T follicular helper cell (primary cell): ENCODE results near the gene GLYAT.
"Not testable (repeated sequence)": the region's sequence is repeated elsewhere in the genome, so short reads cannot be mapped to it uniquely, and the experiment has no call there.

Source experiments
- DNase-seq: peaks from one replicate; pipeline ENCODE4 v3.0.0-alpha.2; 2020; ENCODE audit warnings: low read depth

Gene GLYAT

DNA sequence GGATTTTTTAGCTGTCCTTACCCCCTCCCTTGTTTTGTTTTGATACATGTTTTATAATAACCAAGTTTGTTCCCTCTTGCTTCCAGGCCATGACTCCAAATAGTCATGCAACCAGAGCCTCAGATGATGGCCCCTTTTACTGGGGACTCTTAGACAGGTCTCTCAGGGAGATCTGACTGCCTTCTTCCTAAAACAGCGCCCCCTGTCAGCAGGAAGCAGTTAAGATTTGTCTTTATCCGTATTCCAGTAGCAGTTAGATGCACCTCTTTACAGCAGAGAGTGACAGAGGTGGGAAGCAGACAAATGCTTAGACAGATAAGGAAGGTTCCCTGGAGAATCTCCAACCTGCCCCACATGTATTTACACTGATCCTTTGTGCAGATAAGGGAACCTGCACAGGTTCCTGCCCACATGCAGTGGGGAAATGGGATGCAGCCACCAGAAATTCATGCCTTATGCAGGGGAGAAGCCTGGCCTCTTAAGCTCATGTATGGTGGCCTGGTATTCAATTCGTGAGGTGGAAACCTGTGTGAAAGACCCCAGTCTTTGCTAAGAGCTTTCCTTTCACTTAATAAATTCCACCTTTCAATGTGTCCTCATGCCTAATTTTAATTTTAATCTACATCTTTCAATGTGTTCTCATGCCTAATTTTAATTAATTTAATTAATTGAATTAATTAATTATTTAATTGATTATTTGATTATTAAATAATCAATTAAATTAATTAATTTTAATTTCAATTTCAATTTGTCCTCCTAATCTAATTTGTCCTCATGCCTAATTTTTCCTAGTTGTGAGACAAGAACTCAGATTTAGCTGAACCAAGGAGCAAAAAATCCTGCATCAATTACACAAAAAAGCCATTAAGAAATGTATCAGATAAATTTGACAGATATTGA, 11.5 kb upstream of the GLYAT start:
- no peak for DNase-seq

- no peak for DNase-seq
Observed at GRCh38 chr11:58742140-58742539, 10.4 kb upstream of the GLYAT start.

DNA sequence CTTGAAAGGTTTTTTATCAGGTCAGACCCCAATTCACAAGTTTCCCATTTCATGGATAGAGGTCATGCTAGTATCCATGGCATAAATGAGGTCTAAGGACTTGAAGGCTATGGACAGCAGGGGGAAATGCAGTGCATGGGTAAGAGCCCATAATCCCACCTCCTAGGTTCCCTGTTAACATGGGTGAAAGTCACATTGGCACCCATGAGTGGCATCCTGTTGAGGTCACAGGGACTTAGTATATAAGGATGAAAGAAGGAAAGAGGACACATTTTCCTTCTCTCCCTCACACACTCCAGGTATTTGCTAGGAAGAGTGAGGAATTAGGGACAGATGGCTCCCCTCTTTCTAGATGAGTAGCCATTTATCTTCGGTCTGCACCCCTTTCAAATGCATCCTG, 9.4 kb upstream of the GLYAT start:
- no peak for DNase-seq

- DNase-seq = no peak
Observed at GRCh38 chr11:58740447-58740846, 8.7 kb upstream of the GLYAT start.

DNA sequence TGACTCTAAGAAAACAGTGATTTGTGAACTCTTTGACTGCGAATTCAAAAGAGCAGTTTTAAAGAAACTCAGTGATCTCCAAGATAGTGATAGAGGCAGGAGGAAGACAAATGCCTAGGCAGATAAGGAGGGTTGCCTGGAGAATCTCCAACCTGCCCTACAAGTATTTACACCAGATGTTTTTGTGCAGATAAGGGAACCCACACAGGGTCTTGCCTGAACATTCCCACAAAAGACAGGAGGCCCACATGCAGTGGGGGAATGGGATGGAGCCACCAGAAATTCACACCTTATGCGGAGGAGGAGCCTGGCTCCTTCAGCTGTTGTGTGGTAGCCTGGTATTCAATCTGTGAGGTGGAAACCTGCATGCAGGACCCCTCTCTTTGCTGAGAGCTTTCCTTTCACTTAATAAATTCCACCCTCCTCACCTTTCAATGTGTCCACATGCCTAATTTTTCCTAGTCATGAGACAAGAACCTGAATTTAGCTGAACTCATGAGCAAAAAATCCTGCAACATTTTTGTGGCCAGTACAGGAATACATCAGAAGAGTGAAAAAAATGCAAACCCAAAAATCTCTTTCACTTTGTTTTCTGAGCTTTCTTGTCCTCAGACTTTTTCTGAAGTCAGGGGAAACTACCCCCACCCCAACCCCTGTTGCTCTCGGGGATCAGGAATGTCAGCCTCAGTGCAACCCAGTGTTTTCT, 8.1 kb upstream of the GLYAT start:
- DNase-seq = no peak

DNA sequence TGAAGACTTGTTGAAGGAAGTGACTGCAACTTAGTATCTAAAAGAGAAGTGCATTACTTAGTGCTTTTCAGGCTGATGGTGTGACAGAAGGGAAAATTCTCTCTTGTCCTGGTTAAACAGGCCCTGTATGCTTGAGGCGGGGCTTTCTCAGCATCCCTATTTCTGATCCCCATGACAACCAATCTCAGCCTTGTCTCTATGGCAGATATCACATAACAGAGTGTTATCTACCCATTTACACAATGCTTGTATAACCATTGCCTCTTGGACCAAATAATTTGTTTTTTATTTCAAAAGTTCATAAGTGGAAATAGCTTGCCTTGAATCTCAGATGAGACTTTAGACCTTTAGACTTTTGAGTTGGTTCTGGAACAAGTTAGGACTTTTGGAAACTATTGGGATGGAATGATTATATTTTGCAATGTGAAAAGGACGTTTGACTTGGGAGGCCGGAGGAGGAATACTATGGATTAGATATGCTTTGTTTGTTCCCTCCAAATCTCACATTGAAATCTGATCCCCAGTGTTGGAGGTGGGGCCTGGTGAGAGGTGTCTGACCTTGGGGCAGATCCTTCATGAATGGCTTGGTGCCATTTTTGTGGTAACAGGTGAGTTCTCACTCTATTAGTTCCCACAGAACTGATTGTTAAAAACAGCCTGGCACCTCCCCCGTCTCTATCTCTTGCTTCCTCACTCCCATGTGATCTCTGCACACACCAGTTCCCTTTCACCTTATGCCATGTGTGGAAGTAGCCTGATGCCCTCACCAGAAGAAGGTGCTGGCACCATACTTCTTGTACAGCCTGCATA, 3.1 kb upstream of the GLYAT start:
- no peak for DNase-seq

- no peak for DNase-seq
Observed at GRCh38 chr11:58730507-58731089, 1.1 kb downstream of the GLYAT start.

DNA sequence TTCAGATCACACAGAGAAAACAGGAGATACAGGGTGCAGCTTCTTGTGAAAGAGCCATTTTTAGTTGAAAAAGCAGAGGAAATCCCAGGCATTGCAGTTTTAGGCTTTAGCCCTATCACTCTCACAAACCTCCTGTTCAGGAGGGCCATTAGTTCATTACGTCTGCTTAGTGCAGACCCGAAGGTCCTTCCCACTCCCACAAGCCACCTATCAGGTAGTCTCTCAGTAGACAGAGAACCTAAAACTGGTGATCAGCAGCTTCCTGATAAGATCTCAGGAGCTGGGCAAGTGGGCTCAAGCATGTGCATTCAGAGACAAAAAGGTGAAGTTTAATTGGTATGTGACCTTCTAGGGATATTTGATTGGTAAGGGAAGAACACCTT, 4.3 kb downstream of the GLYAT start:
- DNase-seq = no peak

DNA sequence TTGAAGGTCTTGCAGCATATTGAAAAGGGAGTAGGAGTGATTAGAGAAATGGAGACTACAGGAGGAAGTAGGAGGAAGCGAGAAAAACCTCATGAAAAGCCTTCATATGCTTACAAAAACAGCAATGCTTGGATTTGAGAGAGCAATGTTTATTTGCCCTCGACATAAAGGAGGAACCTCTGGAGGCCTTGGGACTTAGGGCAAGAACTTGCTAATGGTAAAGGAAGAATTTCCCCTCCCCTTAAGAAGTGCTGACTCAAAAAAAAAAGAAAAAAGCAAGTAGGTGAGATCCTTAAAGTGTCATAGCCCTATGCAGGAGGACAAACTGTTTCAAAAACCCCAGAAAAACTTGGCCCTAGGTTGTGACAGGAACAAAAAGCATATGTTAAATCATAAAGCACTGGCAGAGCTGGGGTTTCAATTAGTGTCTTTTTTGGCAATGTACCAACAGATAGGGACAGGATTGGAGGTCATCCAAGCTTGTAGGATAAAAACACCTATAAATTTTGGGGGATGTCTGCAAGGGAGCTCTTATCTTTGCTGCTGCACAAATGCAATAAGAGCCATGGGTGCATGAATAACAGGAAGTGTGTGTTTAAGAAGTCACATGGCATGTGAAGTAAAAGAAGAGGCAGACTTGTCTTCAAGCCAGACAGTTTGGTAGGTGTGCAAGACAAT, 4.9 kb downstream of the GLYAT start:
- DNase-seq = no peak

- no peak for DNase-seq
Observed at GRCh38 chr11:58719406-58720117, 12.2 kb downstream of the GLYAT start.

- no peak for DNase-seq
Observed at GRCh38 chr11:58712531-58712930, 19.2 kb downstream of the GLYAT start.

GRCh38 chr11:58711832-58712231, 19.9 kb downstream of the GLYAT start:
- no peak for DNase-seq

- DNase-seq = no peak
Observed at GRCh38 chr11:58707767-58708166, 24.0 kb downstream of the GLYAT start.

DNA sequence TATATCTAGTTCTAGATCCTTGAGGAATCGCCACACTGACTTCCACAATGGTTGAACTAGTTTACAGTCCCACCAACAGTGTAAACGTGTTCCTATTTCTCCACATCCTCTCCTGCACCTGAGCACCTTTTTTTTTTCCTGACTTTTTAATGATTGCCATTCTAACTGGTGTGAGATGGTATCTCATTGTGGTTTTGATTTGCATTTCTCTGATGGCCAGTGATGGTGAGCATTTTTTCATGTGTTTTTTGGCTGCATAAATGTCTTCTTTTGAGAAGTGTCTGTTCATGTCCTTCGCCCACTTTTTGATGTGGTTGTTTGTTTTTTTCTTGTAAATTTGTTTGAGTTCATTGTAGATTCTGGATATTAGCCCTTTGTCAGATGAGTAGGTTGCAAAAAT, 34.9 kb downstream of the GLYAT start:
- not testable (repeated sequence) for DNase-seq

GRCh38 chr11:58693026-58693425, 38.7 kb downstream of the GLYAT start:
- no peak for DNase-seq

- no peak for DNase-seq
Observed at GRCh38 chr11:58691675-58692074, 40.1 kb downstream of the GLYAT start.

DNA sequence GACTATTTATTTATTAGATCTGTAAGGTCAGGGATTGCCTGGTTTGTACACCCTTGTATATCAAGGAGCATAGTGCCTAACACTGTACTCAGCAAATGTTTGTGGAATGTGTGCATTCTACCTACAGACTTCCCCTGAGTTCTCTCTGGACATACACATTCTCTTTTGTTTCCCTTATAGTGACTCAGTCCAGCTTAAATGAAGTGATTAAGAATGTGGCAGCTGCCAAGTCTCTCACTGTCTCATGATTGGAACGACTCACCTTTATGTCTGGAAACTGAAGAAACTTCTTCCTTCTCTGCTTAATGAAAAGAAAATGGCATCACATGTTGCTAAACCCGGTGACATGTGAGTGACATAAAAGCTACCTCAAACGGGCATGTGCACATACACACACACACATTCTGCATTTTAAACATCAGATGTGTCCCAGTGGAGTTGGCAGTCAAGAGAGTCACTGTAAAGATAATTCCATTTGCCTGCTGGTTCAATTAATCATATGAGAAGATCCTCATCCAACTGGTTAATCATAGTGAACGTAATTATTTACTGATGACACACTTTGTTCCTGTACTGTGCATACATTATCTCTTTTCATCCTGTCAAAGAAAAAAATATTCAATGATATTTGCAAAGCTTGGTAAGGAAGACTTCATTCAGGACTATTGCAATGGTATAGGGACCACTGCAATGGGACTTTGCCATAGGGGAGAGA, 42.8 kb downstream of the GLYAT start:
- DNase-seq = no peak

- no peak for DNase-seq
Observed at GRCh38 chr11:58685973-58686722, 45.6 kb downstream of the GLYAT start.

DNA sequence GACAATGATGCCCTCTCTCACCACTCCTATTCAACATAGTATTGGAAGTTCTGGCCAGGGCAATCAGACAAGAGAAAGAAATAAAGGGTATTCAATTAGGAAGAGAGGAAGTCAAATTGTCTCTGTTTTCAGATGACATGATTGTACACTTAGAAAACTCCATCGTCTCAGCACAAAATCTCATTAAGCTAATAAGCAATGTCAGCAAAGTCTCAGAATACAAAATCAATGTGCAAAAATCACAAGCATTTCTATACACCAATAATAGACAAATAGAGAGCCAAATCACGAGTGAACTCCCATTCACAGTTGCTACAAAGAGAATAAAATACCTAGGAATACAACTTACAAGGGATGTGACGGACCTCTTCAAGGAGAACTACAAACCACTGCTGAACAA, 49.1 kb downstream of the GLYAT start:
- not testable (repeated sequence) for DNase-seq
